Mesendoderm (in vitro differentiated cells): Measurements from ENCODE around the gene B9D2.
"Not testable (repeated sequence)": the region's sequence is repeated elsewhere in the genome, so short reads cannot be mapped to it uniquely, and the experiment has no call there.

Source experiments
- DNase-seq: peaks from one replicate; pipeline ENCODE4 v3.0.0; 2013
- H2AK5ac ChIP-seq: 2 replicates; pipeline ENCODE4 v1.6.1; 2013; ENCODE audit warnings: low read length, inconsistent platforms
- H2BK120ac ChIP-seq: 2 replicates; pipeline ENCODE4 v1.6.1; 2013; ENCODE audit warnings: low read depth, mild to moderate bottlenecking, low read length, moderate library complexity, mixed read lengths
- H2BK15ac ChIP-seq: replicated peaks from 2 replicates; pipeline ENCODE4 v1.6.1; 2013; ENCODE audit warnings: low read depth, mild to moderate bottlenecking, moderate library complexity
- H2BK5ac ChIP-seq: 2 replicates; pipeline ENCODE4 v1.6.1; 2013; ENCODE audit warnings: low read length, inconsistent platforms
- H3K18ac ChIP-seq: 2 replicates; pipeline ENCODE4 v1.6.1; 2013; ENCODE audit warnings: mild to moderate bottlenecking, low read length, mixed read lengths
- H3K23ac ChIP-seq: one replicate; pipeline ENCODE4 v1.6.1; 2013; ENCODE audit warnings: low read length
- H3K27ac ChIP-seq: 2 replicates; pipeline ENCODE4 v1.5.1; 2013; ENCODE audit warnings: low read depth, mild to moderate bottlenecking, inconsistent platforms, low read length, moderate library complexity
- H3K27me3 ChIP-seq: 2 replicates; pipeline ENCODE4 v1.6.1; 2013; ENCODE audit warnings: low read length, control low read depth, mild to moderate bottlenecking, inconsistent platforms; ENCODE audit not compliant: insufficient read depth, poor library complexity
- H3K36me3 ChIP-seq: 2 replicates; pipeline ENCODE4 v1.6.1; 2013; ENCODE audit warnings: low read length, inconsistent platforms; ENCODE audit not compliant: control insufficient read depth, insufficient read depth
- H3K4ac ChIP-seq: one replicate; pipeline ENCODE4 v1.6.1; 2013; ENCODE audit warnings: low read depth, mild to moderate bottlenecking, low read length, moderate library complexity
- H3K4me1 ChIP-seq: 2 replicates; pipeline ENCODE4 v1.6.1; 2013; ENCODE audit warnings: low read depth, low read length, inconsistent platforms; ENCODE audit not compliant: control insufficient read depth
- H3K4me2 ChIP-seq: 2 replicates; pipeline ENCODE4 v1.6.1; 2013; ENCODE audit warnings: low read length
- H3K4me3 ChIP-seq: 2 replicates; pipeline ENCODE4 v1.5.1; 2013; ENCODE audit warnings: mild to moderate bottlenecking, low read length
- H3K56ac ChIP-seq: one replicate; pipeline ENCODE4 v1.6.1; 2013; ENCODE audit warnings: low read length
- H3K79me1 ChIP-seq: 2 replicates; pipeline ENCODE4 v1.6.1; 2013; ENCODE audit warnings: low read length, inconsistent platforms
- H3K79me2 ChIP-seq: 2 replicates; pipeline ENCODE4 v1.6.1; 2013; ENCODE audit warnings: mild to moderate bottlenecking, low read length; ENCODE audit not compliant: control insufficient read depth, insufficient read depth
- H3K9ac ChIP-seq: 2 replicates; pipeline ENCODE4 v1.6.1; 2013; ENCODE audit warnings: low read length, inconsistent platforms
- H4K5ac ChIP-seq: one replicate; pipeline ENCODE4 v1.6.1; 2013; ENCODE audit warnings: low read length
- H4K8ac ChIP-seq: one replicate; pipeline ENCODE4 v1.6.1; 2013; ENCODE audit warnings: low read depth, mild to moderate bottlenecking, control low read depth, low read length, moderate library complexity
- WGBS: extraction: QIAGEN DNeasy Blood & Tissue Kit; methylation state at CpG from one replicate; pipeline ENCODE4 v1.1.7; 2013; ENCODE audit warnings: low lambda C conversion rate, missing lambda C conversion rate; ENCODE audit not compliant: insufficient coverage; ENCODE audit errors: extremely low coverage; 5-methylcytosine and 5-hydroxymethylcytosine counted together

B9D2 gene

DNA sequence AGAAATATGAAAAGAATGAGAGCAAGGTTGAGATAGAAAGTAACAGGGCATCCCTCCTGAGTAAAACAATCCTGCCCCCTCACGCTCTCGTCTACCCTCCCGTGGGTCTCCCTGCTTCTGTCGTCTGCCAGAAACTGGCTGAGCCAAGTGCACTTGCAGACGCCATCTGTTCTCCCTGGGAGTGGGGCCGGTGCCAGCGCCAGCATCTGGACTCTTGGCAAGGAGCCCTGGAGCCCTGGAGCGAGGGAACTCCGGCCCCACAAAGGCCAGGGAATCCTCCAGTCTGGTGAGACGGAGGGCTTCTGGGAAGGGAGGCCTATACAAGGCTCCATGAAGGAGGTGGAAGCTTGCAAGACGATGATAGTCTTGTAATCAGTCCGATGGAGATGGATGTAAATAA is 10.0 kb upstream of the B9D2 start:
- WGBS = no CpG with 5 or more reads among the region's 12 CpGs
- no peak for DNase-seq
- H2BK15ac ChIP-seq = no peak overlapping the region
- no peak overlapping the region for H3K9ac ChIP-seq
- H3K4ac ChIP-seq = no peak overlapping the region
- no peak overlapping the region for H3K23ac ChIP-seq
- H3K18ac ChIP-seq = no peak overlapping the region
- H3K4me2 ChIP-seq = no peak overlapping the region
- H2BK5ac ChIP-seq = no peak overlapping the region
- no peak overlapping the region for H3K27ac ChIP-seq
- peaks cover 2% of the 10 kb centered on the region for H3K79me1 ChIP-seq
- no peak overlapping the region for H2AK5ac ChIP-seq
- no peak overlapping the region for H4K5ac ChIP-seq
- H3K4me3 ChIP-seq = no peak overlapping the region
- no peaks in the 10 kb centered on the region for H3K36me3 ChIP-seq
- no peaks in the 10 kb centered on the region for H3K4me1 ChIP-seq
- H3K56ac ChIP-seq = no peak overlapping the region
- no peaks in the 10 kb centered on the region for H3K79me2 ChIP-seq
- H4K8ac ChIP-seq = no peak overlapping the region
- no peaks in the 10 kb centered on the region for H3K27me3 ChIP-seq
- no peak overlapping the region for H2BK120ac ChIP-seq

- no peak for DNase-seq
- Histone ChIP-seq H3K18ac (no peak overlapping the region), H3K4ac (no peak overlapping the region), H2AK5ac (no peak overlapping the region), H2BK120ac (no peak overlapping the region), H2BK15ac (no peak overlapping the region), H3K4me1 (no peaks in the 10 kb centered on the region), H3K4me2 (no peak overlapping the region), H2BK5ac (no peak overlapping the region), H3K23ac (no peak overlapping the region), H3K4me3 (no peak overlapping the region), H3K36me3 (no peaks in the 10 kb centered on the region), H3K79me2 (no peaks in the 10 kb centered on the region), H3K79me1 (peaks cover 2% of the 10 kb centered on the region), H3K27ac (no peak overlapping the region), H4K5ac (no peak overlapping the region), H3K27me3 (no peaks in the 10 kb centered on the region), H3K9ac (no peak overlapping the region), H3K56ac (no peak overlapping the region), H4K8ac (no peak overlapping the region)
- no CpG with 5 or more reads among the region's 2 CpGs for WGBS
Measured at GRCh38 chr19:41372501-41372900, 8.6 kb upstream of the B9D2 start.

- Histone ChIP-seq H2AK5ac (no peak overlapping the region), H3K4me2 (no peak overlapping the region), H3K9ac (no peak overlapping the region), H2BK15ac (no peak overlapping the region), H4K8ac (no peak overlapping the region), H3K4ac (no peak overlapping the region), H2BK5ac (no peak overlapping the region), H3K27ac (no peak overlapping the region), H3K79me1 (no peaks in the 10 kb centered on the region), H3K56ac (no peak overlapping the region), H3K36me3 (no peaks in the 10 kb centered on the region), H3K4me3 (no peak overlapping the region), H3K79me2 (no peaks in the 10 kb centered on the region), H4K5ac (no peak overlapping the region), H2BK120ac (no peak overlapping the region), H3K4me1 (no peaks in the 10 kb centered on the region), H3K18ac (no peak overlapping the region), H3K27me3 (no peaks in the 10 kb centered on the region), H3K23ac (no peak overlapping the region)
- DNase-seq = no peak
- no CpG with 5 or more reads among the region's 8 CpGs for WGBS
Measured at GRCh38 chr19:41371541-41371940, 7.6 kb upstream of the B9D2 start.

DNA sequence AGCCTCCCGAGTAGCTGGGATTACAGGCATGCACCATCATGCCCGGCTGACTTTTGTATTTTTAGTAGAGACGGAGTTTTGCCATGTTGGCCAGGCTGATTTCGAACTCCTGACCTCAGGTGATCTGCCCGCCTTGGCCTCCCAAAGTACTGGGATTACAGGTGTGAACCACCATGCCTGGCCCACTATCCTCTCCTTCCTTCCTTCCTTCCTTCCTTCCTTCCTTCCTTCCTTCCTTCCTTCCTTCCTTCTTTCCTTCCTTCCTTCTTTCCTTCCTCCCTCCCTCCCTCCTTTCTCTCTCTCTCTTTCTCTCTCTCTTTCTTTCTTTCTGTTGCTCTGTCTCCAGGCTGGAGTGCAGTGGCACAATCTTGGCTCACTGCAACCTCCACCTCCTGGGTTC is 7.2 kb upstream of the B9D2 start:
- DNase-seq, H3K9ac ChIP-seq, H2BK120ac ChIP-seq, H3K56ac ChIP-seq, H3K79me2 ChIP-seq, H3K4me2 ChIP-seq, H3K4me1 ChIP-seq, H4K8ac ChIP-seq, H2AK5ac ChIP-seq, H4K5ac ChIP-seq, H3K27ac ChIP-seq, H3K27me3 ChIP-seq, H2BK5ac ChIP-seq, H3K4ac ChIP-seq, H3K18ac ChIP-seq, H3K79me1 ChIP-seq, H2BK15ac ChIP-seq, H3K4me3 ChIP-seq, H3K36me3 ChIP-seq, H3K23ac ChIP-seq: not testable (repeated sequence)
- WGBS = no CpG with 5 or more reads among the region's 5 CpGs

DNA sequence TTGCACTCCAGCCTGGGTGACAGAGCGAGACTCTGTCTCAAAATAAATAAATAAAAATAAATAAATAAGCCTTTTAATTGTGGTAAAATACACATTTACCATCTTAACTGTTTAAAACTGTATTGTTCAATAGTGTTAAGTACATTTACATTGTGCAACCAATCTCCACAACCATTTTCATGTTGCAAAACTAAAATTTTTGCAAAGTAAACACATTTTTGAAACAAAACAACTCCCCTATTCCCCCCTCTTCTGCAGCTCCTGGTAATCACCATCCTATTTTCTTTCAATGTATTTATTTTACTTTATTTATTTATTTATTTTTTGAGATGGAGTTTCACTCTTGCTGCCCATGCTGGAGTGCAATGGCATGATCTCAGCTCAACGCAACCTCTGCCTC is 5.8 kb upstream of the B9D2 start:
- no peak overlapping the region for H3K27ac ChIP-seq
- H3K18ac ChIP-seq = no peak overlapping the region
- H3K4me2 ChIP-seq = no peak overlapping the region
- H2AK5ac ChIP-seq = no peak overlapping the region
- H2BK15ac ChIP-seq = no peak overlapping the region
- no peak overlapping the region for H3K9ac ChIP-seq
- H4K5ac ChIP-seq = no peak overlapping the region
- H3K27me3 ChIP-seq = no peaks in the 10 kb centered on the region
- no peak overlapping the region for H3K23ac ChIP-seq
- no peaks in the 10 kb centered on the region for H3K79me2 ChIP-seq
- H2BK5ac ChIP-seq = no peak overlapping the region
- no peak overlapping the region for H3K56ac ChIP-seq
- no peak overlapping the region for H3K4ac ChIP-seq
- H3K4me1 ChIP-seq = no peaks in the 10 kb centered on the region
- no peak for DNase-seq
- peaks cover 3% of the 10 kb centered on the region for H3K79me1 ChIP-seq
- H4K8ac ChIP-seq = no peak overlapping the region
- WGBS = no CpG with 5 or more reads among the region's 2 CpGs
- no peaks in the 10 kb centered on the region for H3K36me3 ChIP-seq
- no peak overlapping the region for H3K4me3 ChIP-seq
- H2BK120ac ChIP-seq = no peak overlapping the region

- WGBS = no CpG with 5 or more reads among the region's 6 CpGs
- no peaks in the 10 kb centered on the region for H3K79me2 ChIP-seq
- no peaks in the 10 kb centered on the region for H3K36me3 ChIP-seq
- H2BK120ac ChIP-seq = no peak overlapping the region
- no peak overlapping the region for H4K8ac ChIP-seq
- DNase-seq = no peak
- H3K4me2 ChIP-seq = no peak overlapping the region
- no peaks in the 10 kb centered on the region for H3K27me3 ChIP-seq
- H4K5ac ChIP-seq = no peak overlapping the region
- no peak overlapping the region for H3K9ac ChIP-seq
- no peak overlapping the region for H3K23ac ChIP-seq
- no peak overlapping the region for H3K56ac ChIP-seq
- no peak overlapping the region for H3K18ac ChIP-seq
- H2AK5ac ChIP-seq = no peak overlapping the region
- H2BK5ac ChIP-seq = no peak overlapping the region
- H3K79me1 ChIP-seq = peaks cover 4% of the 10 kb centered on the region
- peaks cover 3% of the 10 kb centered on the region for H3K4me1 ChIP-seq
- H3K4me3 ChIP-seq = no peak overlapping the region
- no peak overlapping the region for H3K27ac ChIP-seq
- no peak overlapping the region for H2BK15ac ChIP-seq
- H3K4ac ChIP-seq = no peak overlapping the region
Measured at GRCh38 chr19:41367848-41368301, 3.9 kb upstream of the B9D2 start.
